ENCODE measurements around the gene NANOS3. TPM values are rescaled to one million over a fixed set of nuclear protein-coding genes. Genes with fewer than 3 reads are reported as not detected.

The NANOS3 gene
- total RNA-seq, 1 experiment from 2014 or later = not detected

- DNase-seq (ENCODE audit: low read depth) = no peak
Observed at GRCh38 chr19:13885826-13886365, 9.0 kb downstream of the NANOS3 start.

- DNase-seq (ENCODE audit: low read depth) = no peak
Observed at GRCh38 chr19:13887018-13887436, 10.1 kb downstream of the NANOS3 start.

GRCh38 chr19:13887517-13887916 lies 10.6 kb downstream of the NANOS3 start:
- DNase-seq (ENCODE audit: low read depth) = peak; percentile 65

- no peak for DNase-seq (ENCODE audit: low read depth)
Observed at GRCh38 chr19:13888281-13888680, 11.3 kb downstream of the NANOS3 start.

GRCh38 chr19:13890136-13890535 lies 13.2 kb downstream of the NANOS3 start:
- DNase-seq (ENCODE audit: low read depth) = no peak

GRCh38 chr19:13892870-13893269 lies 15.9 kb downstream of the NANOS3 start:
- no peak for DNase-seq (ENCODE audit: low read depth)

GRCh38 chr19:13894552-13894951 lies 17.6 kb downstream of the NANOS3 start:
- no peak for DNase-seq (ENCODE audit: low read depth)

GRCh38 chr19:13896227-13896626 lies 19.3 kb downstream of the NANOS3 start:
- no peak for DNase-seq (ENCODE audit: low read depth)

- DNase-seq (ENCODE audit: low read depth) = no peak
Observed at GRCh38 chr19:13899393-13899792, 22.5 kb downstream of the NANOS3 start.

- DNase-seq (ENCODE audit: low read depth) = no peak
Observed at GRCh38 chr19:13899912-13900584, 23.1 kb downstream of the NANOS3 start.

GRCh38 chr19:13902993-13903555 lies 26.1 kb downstream of the NANOS3 start:
- no peak for DNase-seq (ENCODE audit: low read depth)

GRCh38 chr19:13905634-13906520 lies 28.9 kb downstream of the NANOS3 start, which contains the start of the genes BRME1 and CC2D1A:
BRME1 (minus strand) TSS chr19:13906117; CDS start chr19:13904892, 1,225 bp downstream.
CC2D1A (plus strand) TSS chr19:13906201; CDS start chr19:13906442, 241 bp downstream.
- DNase-seq (ENCODE audit: low read depth) = peak; percentile 77

GRCh38 chr19:13906521-13906904 lies 29.6 kb downstream of the NANOS3 start:
- DNase-seq (ENCODE audit: low read depth) = peak; percentile 27

GRCh38 chr19:13906910-13907309 lies 30.0 kb downstream of the NANOS3 start:
- DNase-seq (ENCODE audit: low read depth) = no peak

- no peak for DNase-seq (ENCODE audit: low read depth)
Observed at GRCh38 chr19:13908674-13909073, 31.7 kb downstream of the NANOS3 start.

GRCh38 chr19:13909430-13909829 lies 32.5 kb downstream of the NANOS3 start:
- no peak for DNase-seq (ENCODE audit: low read depth)

GRCh38 chr19:13913352-13913751 lies 36.4 kb downstream of the NANOS3 start:
- DNase-seq (ENCODE audit: low read depth) = no peak

GRCh38 chr19:13914777-13915176 lies 37.8 kb downstream of the NANOS3 start:
- DNase-seq (ENCODE audit: low read depth) = no peak

GRCh38 chr19:13917888-13918406 lies 41.0 kb downstream of the NANOS3 start:
- DNase-seq (ENCODE audit: low read depth) = no peak

- DNase-seq (ENCODE audit: low read depth) = no peak
Observed at GRCh38 chr19:13918726-13919411, 41.9 kb downstream of the NANOS3 start.

- DNase-seq (ENCODE audit: low read depth) = no peak
Observed at GRCh38 chr19:13920524-13920923, 43.6 kb downstream of the NANOS3 start.
